ENCODE results near the gene SUSD6.
A peak's percentile ranks its signal among the peaks of the same experiment; 100 is the strongest.

The SUSD6 gene

GRCh38 chr14:69611172-69612013 lies at the start of gene SUSD6:
Gene SUSD6 (plus strand): TSS chr14:69611596. CDS start chr14:69658593, 46,997 bp downstream.
- peak; percentile 96 for DNase-seq

DNA sequence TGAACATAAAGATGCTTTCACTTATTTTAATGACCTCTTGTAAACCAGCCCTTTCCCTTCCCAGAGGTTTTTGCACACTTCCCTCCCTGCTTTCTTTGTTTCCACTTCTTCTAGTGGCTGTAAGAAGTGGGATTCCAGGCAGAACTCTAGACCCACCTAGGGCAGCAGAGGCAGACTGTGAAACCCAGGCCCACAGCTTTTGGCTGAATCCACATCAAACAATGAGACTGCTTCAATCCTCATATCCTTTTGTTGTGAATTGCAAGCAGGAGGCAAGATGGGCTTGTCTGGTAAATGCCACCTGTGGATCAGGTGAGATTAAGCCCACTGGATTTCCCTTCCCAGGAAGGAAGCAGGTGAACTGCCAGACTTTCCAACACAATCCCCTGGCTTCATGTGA lies 49.5 kb upstream of the SUSD6 start:
- DNase-seq: no peak

- no peak for DNase-seq
Observed at GRCh38 chr14:69567563-69567962, 43.8 kb upstream of the SUSD6 start.

DNA sequence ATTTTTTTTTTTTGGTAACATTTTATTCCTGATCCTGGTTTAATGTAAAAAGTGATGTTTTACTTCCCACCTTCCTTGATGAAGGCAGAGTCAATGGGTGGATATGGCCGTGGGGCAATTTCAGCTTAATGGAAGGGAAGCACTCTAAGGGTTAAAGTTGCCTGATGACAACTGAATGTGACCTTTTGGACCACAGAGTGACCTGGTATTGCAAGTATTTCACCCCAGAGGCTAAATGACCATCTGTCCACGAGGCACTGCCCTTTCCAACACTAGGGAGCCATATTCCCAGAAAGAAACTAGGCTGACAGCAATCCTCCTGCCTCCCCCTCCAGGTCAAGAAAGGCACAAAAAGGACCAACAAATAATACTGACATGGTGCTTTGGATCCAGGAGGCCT lies 41.5 kb upstream of the SUSD6 start:
- no peak for DNase-seq

- no peak for DNase-seq
Observed at GRCh38 chr14:69570836-69571330, 40.5 kb upstream of the SUSD6 start.

DNA sequence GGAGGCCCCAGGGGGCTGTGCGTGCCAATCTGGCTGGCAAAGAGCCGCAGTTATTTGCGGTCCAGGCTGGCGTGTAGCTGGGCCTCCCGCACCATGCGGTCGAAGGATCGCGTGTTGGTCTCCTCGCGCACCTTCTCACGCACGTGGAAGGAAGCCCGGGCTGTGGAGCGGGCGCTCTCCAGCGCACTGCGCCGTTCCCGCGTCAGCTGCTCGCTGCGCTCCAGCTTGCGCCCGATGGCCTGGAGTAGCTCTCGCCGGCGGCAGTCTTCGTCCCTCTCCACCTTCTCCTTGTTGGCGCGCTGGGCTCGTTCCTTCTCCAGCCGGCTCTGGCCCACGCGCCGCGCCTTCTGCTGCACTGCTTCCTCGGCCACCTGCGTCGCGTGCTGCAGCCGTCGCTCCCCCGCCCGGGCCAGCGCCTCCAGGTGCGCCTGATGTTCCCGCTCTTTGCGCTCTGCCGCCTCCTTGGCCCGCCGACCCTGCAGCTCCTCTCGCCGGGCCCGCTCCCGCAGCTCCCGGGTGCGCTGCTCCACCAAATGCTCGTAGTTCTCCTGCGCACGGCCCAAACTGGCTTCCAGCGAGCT lies 39.9 kb upstream of the SUSD6 start:
- DNase-seq: peak; percentile 61

DNA sequence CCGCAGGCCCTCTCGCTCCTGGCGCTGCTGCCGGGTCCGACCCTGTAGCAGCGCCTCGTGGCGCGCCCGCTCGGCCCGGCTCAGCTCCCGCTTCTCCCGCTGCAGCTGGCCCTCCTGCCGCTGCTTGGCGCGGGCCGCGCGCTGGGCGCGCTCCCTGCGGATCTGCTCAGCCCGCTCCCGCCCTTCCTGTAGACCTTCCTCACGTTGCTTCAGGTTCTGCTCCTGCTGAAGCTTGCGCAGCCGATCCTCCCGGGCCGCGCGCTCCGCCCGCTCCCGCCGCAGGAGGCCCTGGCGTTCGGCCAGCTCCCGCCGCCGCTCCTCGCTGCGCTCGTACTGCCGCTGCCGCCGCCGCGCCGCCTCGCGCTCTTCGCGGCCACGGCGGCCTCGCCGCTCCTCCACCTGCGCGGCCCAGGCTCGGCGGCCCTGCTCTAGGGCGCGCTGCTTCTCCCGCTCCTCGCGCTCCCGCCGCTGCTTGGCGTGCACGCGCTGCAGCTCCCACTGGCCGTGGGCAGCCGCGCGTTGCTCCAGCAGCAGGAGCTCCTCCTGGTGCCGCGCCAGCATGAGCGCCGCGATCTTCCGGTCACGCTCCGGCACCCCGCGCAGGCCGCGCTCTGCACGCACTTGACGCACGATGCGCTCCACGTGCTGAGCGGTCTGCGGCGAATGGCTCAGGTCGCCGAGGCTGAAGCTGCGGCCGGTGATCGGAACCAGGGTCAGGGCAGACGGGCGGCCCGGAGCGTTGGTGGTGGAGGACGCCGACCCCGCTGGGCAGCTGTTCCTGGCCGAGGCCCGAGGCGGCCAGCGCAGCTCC lies 39.2 kb upstream of the SUSD6 start:
- peak; percentile 55 for DNase-seq

- DNase-seq: no peak
Observed at GRCh38 chr14:69572841-69573135, 38.6 kb upstream of the SUSD6 start.

DNA sequence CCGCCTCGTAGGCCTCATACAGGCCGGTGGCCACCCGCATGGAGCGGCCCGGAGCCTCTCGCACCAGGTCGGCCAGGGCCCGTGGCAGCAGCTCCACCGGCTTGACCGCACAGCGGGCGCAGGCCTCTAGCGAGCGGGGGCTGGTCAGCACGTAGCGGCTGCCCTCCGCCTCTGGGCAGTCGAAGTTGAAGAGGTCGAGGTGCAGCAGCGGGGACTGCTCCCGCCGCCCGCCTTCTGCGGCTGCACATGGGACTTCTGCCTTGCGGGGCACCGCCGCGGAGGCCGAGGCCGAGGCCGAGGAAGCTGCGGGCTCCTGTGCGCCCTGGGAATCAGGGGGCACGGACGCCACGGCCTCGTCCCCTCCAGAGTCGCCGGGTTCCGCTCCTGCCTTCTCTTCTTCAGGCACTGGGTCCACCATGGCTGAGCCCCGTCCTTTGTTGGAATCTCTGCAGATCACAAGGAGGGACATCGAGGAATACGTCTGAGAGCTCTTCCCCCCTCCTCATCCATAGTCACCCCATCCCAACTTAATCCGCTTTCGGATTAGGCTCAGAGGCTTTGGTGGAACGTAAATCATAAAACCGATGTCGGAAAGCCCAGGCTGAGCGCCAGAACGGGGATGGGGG lies 38.1 kb upstream of the SUSD6 start:
- no peak for DNase-seq

DNA sequence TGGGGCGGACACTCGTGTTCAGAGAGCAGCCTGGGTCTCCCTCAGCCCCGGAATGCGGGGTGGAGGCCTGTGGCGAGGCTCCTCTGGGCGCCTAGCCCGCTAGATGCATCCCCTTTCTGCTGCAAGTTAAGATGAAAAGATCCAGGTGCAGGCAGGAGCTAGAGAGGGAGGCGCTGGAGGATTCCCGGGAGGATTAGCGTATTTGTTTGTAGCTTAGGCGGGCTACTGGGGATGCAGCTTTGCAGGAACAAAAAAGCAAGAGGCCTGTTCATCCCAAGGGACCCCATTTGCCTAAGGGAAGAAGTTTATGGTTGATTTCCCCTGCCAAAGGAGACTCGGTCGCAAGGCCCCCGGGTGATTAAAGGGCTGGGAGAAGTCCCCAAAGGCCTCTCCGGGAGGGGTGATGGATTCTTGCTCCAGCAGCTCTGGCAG lies 37.5 kb upstream of the SUSD6 start:
- DNase-seq: peak; percentile 57

GRCh38 chr14:69574263-69574953 lies 37.0 kb upstream of the SUSD6 start, which contains the start of gene CCDC177:
Gene CCDC177 (minus strand): TSS chr14:69574871. CDS start chr14:69573622, 1,249 bp downstream.
- DNase-seq: peak; percentile 76

DNA sequence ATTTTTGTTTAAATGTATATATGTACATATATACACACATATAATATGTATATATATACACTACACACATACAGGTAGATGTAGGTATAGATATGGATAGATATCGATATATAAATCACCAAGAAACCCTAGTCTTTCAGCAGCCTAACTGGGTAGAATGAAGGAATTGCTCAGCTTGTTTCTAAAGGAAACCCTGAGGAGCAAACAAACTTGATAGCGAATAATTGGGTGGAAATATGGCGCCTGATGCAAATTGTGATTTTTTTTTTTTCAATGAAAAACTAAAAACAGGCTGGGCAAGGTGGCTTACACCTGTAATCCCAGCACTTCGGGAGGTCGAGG lies 36.5 kb upstream of the SUSD6 start:
- no peak for DNase-seq

DNA sequence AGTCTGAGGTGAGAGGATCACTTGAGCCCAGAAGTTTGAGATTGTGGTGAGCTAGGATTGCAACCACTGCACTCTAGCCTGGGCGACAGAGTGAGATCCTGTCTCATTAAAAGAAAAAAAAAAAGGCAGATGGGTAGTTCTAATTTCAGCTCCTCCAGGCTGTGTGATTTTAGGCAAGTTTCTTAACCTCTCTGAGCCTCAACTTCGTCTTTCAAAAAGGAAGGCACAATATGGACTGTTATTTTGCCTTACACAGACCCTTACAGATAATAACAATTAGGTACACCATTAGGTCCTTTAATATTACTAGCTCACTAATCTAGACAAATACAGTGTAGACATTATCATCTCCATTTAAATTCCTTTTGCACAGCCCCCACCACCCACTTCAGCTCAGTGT lies 31.9 kb upstream of the SUSD6 start:
- no peak for DNase-seq

GRCh38 chr14:69580009-69580577 lies 31.3 kb upstream of the SUSD6 start:
- DNase-seq: no peak

GRCh38 chr14:69581316-69581935 lies 30.0 kb upstream of the SUSD6 start:
- no peak for DNase-seq

GRCh38 chr14:69582212-69582611 lies 29.2 kb upstream of the SUSD6 start:
- DNase-seq: no peak

DNA sequence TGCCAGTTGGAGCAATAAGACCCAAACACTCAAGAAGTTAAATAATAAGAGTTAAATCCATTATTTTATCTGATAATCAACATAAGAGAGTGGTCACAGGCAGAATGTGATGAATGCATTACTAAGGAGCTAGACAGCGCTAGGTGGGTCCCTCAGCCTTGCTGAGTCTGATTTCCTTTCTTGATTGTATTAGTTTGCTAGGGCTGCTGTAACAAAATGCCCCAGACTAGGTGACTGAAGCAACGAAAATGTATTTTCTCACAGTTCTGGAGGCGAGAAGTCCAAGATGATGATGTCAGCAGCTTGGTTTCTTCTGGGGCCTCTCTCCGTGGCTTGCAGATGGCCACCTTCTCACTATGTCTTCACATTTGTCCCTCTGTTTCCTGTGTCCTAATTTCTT lies 28.6 kb upstream of the SUSD6 start:
- no peak for DNase-seq

DNA sequence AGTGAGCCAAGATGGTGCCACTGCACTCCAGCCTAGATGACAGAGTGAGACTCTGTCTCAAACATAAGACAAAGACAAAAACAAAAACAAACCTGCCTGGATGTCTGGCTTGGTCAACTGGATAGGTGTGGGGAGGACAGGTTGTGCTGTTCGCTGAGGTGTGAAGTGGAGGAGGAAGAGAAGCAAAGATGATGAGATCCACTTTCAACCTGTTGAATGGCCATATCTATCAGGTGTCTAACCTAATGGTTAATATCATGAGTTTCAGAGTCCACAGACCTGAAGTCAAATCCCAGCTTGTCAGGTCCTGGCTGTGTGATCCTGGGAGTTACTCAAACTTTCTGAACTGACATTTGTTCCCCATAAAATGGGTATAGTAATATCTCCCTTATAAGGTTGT lies 27.0 kb upstream of the SUSD6 start:
- DNase-seq: no peak

- DNase-seq: no peak
Observed at GRCh38 chr14:69586404-69586803, 25.0 kb upstream of the SUSD6 start.

- no peak for DNase-seq
Observed at GRCh38 chr14:69587389-69587788, 24.0 kb upstream of the SUSD6 start.

- DNase-seq: no peak
Observed at GRCh38 chr14:69591317-69591716, 20.1 kb upstream of the SUSD6 start.
